Progenitor cell of endocrine pancreas (in vitro differentiated cells): Measurements from ENCODE around the gene KPNB1. TPM values are rescaled to one million over a fixed set of nuclear protein-coding genes. Genes with fewer than 3 reads are reported as not detected.

Experiments
- DNase-seq: peaks from one replicate; pipeline ENCODE4 v3.0.0; 2021; ENCODE audit warnings: low spot score; ENCODE audit not compliant: unreplicated experiment
- H3K27ac Mint-ChIP-seq: 2 replicates; pipeline ENCODE4 v1.8.0; 2021; ENCODE audit warnings: mild to moderate bottlenecking, moderate library complexity, mixed read lengths
- H3K27me3 Mint-ChIP-seq: 2 replicates; pipeline ENCODE4 v1.8.0; 2021; ENCODE audit warnings: mixed read lengths
- H3K36me3 Mint-ChIP-seq: 2 replicates; pipeline ENCODE4 v1.8.0; 2022; ENCODE audit warnings: mixed read lengths; ENCODE audit not compliant: insufficient read depth
- H3K4me1 Mint-ChIP-seq: 2 replicates; pipeline ENCODE4 v1.8.0; 2021; ENCODE audit warnings: low read depth, mixed read lengths
- H3K4me3 Mint-ChIP-seq: 2 replicates; pipeline ENCODE4 v1.8.0; 2021; ENCODE audit warnings: low read depth, mild to moderate bottlenecking, moderate library complexity, mixed read lengths
- H3K9me3 Mint-ChIP-seq: 2 replicates; pipeline ENCODE4 v1.8.0; 2021; ENCODE audit warnings: low read depth, mixed read lengths
- CTCF ChIP-seq: fragments of 200-600 bp; sonication (generic); IDR thresholded peaks from one replicate; pipeline ENCODE4 v1.5.0; 2021; ENCODE audit warnings: antibody characterized with exemption, mild to moderate bottlenecking; ENCODE audit not compliant: unreplicated experiment
- total RNA-seq: library from RNA; stranded (reverse); gene quantifications from 2 replicates; pipeline ENCODE4 v1.2.1, GENCODE V29; 2021

KPNB1 gene
- total RNA-seq, 1 donor from 2014 or later, result 386 TPM

- no peak for DNase-seq
- H3K4me3 Mint-ChIP-seq, result no peak overlapping the region
- H3K9me3 Mint-ChIP-seq, result no peaks in the 10 kb centered on the region
- peaks cover 71% of the 10 kb centered on the region for H3K27me3 Mint-ChIP-seq
- H3K4me1 Mint-ChIP-seq, result peaks cover 3% of the 10 kb centered on the region
- H3K36me3 Mint-ChIP-seq, result no peaks in the 10 kb centered on the region
- no peak for TF ChIP-seq CTCF
- no peak overlapping the region for H3K27ac Mint-ChIP-seq
Measured at GRCh38 chr17:47735139-47735464, 85.4 kb downstream of the KPNB1 start.

Other genes with a start within 250 kb of the KPNB1 start
- gene NPEPPS, start 118.8 kb upstream of the KPNB1 start, total RNA-seq, result 179 and 200 TPM in 2 replicates
- 21.7 and 23.2 TPM in 2 replicates for gene TBKBP1, start 44.2 kb downstream of the KPNB1 start, total RNA-seq
- not detected in 2 replicates for gene TBX21, start 83.3 kb downstream of the KPNB1 start, total RNA-seq
- 20.5 and 26.2 TPM in 2 replicates for gene OSBPL7, start 171.9 kb downstream of the KPNB1 start, total RNA-seq
- 41.1 and 44.1 TPM in 2 replicates for gene MRPL10, start 181.6 kb downstream of the KPNB1 start, total RNA-seq
- gene LRRC46, start 181.8 kb downstream of the KPNB1 start, total RNA-seq, result 1.3 and 1.7 TPM in 2 replicates
- 58.6 and 59.0 TPM in 2 replicates for gene SCRN2, start 191.4 kb downstream of the KPNB1 start, total RNA-seq
- gene SP6, start 201.2 kb downstream of the KPNB1 start, total RNA-seq, result 0.74 and 1.1 TPM in 2 replicates
- gene SP2, start 246.3 kb downstream of the KPNB1 start, total RNA-seq, result 16.0 and 18.6 TPM in 2 replicates